Hepatocyte (in vitro differentiated cells): Measurements from ENCODE around the gene FAXC.

Experiments used
- CTCF ChIP-seq: fragments of 200-600 bp; sonication (generic); IDR thresholded peaks from 2 replicates; pipeline ENCODE4 v1.5.1; 2016; ENCODE audit warnings: antibody characterized with exemption, mild to moderate bottlenecking; ENCODE audit not compliant: poor library complexity
- EZH2 ChIP-seq: fragments of 200-600 bp; sonication (generic); IDR thresholded peaks from 2 replicates; pipeline ENCODE4 v1.6.1; 2016; ENCODE audit warnings: antibody characterized with exemption, mild to moderate bottlenecking, borderline replicate concordance
- EZH2phosphoT487 ChIP-seq: fragments of 200-600 bp; sonication (generic); IDR thresholded peaks from one replicate; pipeline ENCODE4 v1.6.1; 2018; ENCODE audit warnings: antibody characterized with exemption, mild to moderate bottlenecking, low read depth, moderate library complexity; ENCODE audit not compliant: unreplicated experiment, severe bottlenecking

- TF ChIP-seq CTCF, result no peak
- no peak for TF ChIP-seq EZH2
- no peak for TF ChIP-seq EZH2phosphoT487
These were observed 24.5 kb downstream of the FAXC start for GRCh38 chr6:99324996-99325395.
